ENCODE data around the gene ATAD1.
"Not testable (repeated sequence)": the region's sequence is repeated elsewhere in the genome, so short reads cannot be mapped to it uniquely, and the experiment has no call there.

Gene ATAD1

GRCh38 chr10:87757685-87758084, 60.3 kb downstream of the ATAD1 start:
- no peak for DNase-seq (ENCODE audit: low read depth in 2 of 2)

GRCh38 chr10:87753995-87754866, 63.8 kb downstream of the ATAD1 start:
- DNase-seq (ENCODE audit: low read depth in 2 of 2): no peak

- no peak for DNase-seq (ENCODE audit: low read depth in 2 of 2)
Observed at GRCh38 chr10:87752566-87752965, 65.5 kb downstream of the ATAD1 start.

- DNase-seq (ENCODE audit: low read depth in 2 of 2): no peak
Observed at GRCh38 chr10:87751274-87751673, 66.8 kb downstream of the ATAD1 start.

- no peak for DNase-seq (ENCODE audit: low read depth in 2 of 2)
Observed at GRCh38 chr10:87750817-87751216, 67.2 kb downstream of the ATAD1 start.

GRCh38 chr10:87750001-87750671, 67.9 kb downstream of the ATAD1 start:
- DNase-seq (ENCODE audit: low read depth in 2 of 2): no peak

GRCh38 chr10:87748244-87748643, 69.8 kb downstream of the ATAD1 start:
- DNase-seq (ENCODE audit: low read depth in 2 of 2): not testable (repeated sequence)

- DNase-seq (ENCODE audit: low read depth in 2 of 2): no peak
Observed at GRCh38 chr10:87746911-87747310, 71.1 kb downstream of the ATAD1 start.

GRCh38 chr10:87744606-87745005, 73.4 kb downstream of the ATAD1 start:
- no peak for DNase-seq (ENCODE audit: low read depth in 2 of 2)

GRCh38 chr10:87742992-87743610, 74.9 kb downstream of the ATAD1 start:
- not testable (repeated sequence) for DNase-seq (ENCODE audit: low read depth in 2 of 2)

- no peak for DNase-seq (ENCODE audit: low read depth in 2 of 2)
Observed at GRCh38 chr10:87740254-87740655, 77.8 kb downstream of the ATAD1 start.

- no peak for DNase-seq (ENCODE audit: low read depth in 2 of 2)
Observed at GRCh38 chr10:87739703-87740102, 78.3 kb downstream of the ATAD1 start.

- DNase-seq (ENCODE audit: low read depth in 2 of 2): not testable (repeated sequence)
Observed at GRCh38 chr10:87738253-87738652, 79.8 kb downstream of the ATAD1 start.

GRCh38 chr10:87734987-87735827, 82.8 kb downstream of the ATAD1 start:
- DNase-seq (ENCODE audit: low read depth in 2 of 2): no peak

- no peak for DNase-seq (ENCODE audit: low read depth in 2 of 2)
Observed at GRCh38 chr10:87733081-87733480, 84.9 kb downstream of the ATAD1 start.

- no peak for DNase-seq (ENCODE audit: low read depth in 2 of 2)
Observed at GRCh38 chr10:87729940-87730339, 88.1 kb downstream of the ATAD1 start.

GRCh38 chr10:87724789-87725188, 93.2 kb downstream of the ATAD1 start:
- DNase-seq (ENCODE audit: low read depth in 2 of 2): no peak

GRCh38 chr10:87723500-87723899, 94.5 kb downstream of the ATAD1 start:
- DNase-seq (ENCODE audit: low read depth in 2 of 2): no peak

- DNase-seq (ENCODE audit: low read depth in 2 of 2): no peak
Observed at GRCh38 chr10:87722716-87723115, 95.3 kb downstream of the ATAD1 start.

GRCh38 chr10:87721781-87722180, 96.2 kb downstream of the ATAD1 start:
- no peak for DNase-seq (ENCODE audit: low read depth in 2 of 2)

GRCh38 chr10:87720665-87721064, 97.4 kb downstream of the ATAD1 start:
- DNase-seq (ENCODE audit: low read depth in 2 of 2): no peak

GRCh38 chr10:87716348-87716670, 101.7 kb downstream of the ATAD1 start:
- no peak for DNase-seq (ENCODE audit: low read depth in 2 of 2)
